ENCODE data around the gene FAM221A.
"Not testable (repeated sequence)": the region's sequence is repeated elsewhere in the genome, so short reads cannot be mapped to it uniquely, and the experiment has no call there.

The FAM221A gene

GRCh38 chr7:23709081-23709750 lies 29.2 kb downstream of the FAM221A start:
- no peak for DNase-seq (ENCODE audit: low read depth)

- DNase-seq (ENCODE audit: low read depth), result no peak
Measured at GRCh38 chr7:23710000-23710399, 30.0 kb downstream of the FAM221A start, which contains the start of gene STK31. STK31 (plus strand) TSS chr7:23710219; CDS start chr7:23710286, 67 bp downstream.

- peak; percentile 64 for DNase-seq (ENCODE audit: low read depth)
Measured at GRCh38 chr7:23712368-23713284, 32.6 kb downstream of the FAM221A start.

GRCh38 chr7:23713285-23714149 lies 33.5 kb downstream of the FAM221A start:
- DNase-seq (ENCODE audit: low read depth), result peak; percentile 82

- no peak for DNase-seq (ENCODE audit: low read depth)
Measured at GRCh38 chr7:23714150-23714464, 34.1 kb downstream of the FAM221A start.

GRCh38 chr7:23714579-23714978 lies 34.6 kb downstream of the FAM221A start:
- DNase-seq (ENCODE audit: low read depth), result no peak

GRCh38 chr7:23715099-23715498 lies 35.1 kb downstream of the FAM221A start:
- DNase-seq (ENCODE audit: low read depth), result no peak

GRCh38 chr7:23717788-23718187 lies 37.8 kb downstream of the FAM221A start:
- DNase-seq (ENCODE audit: low read depth), result no peak

- no peak for DNase-seq (ENCODE audit: low read depth)
Measured at GRCh38 chr7:23721456-23721855, 41.5 kb downstream of the FAM221A start.

- DNase-seq (ENCODE audit: low read depth), result not testable (repeated sequence)
Measured at GRCh38 chr7:23722587-23723216, 42.7 kb downstream of the FAM221A start.

- not testable (repeated sequence) for DNase-seq (ENCODE audit: low read depth)
Measured at GRCh38 chr7:23724113-23724512, 44.1 kb downstream of the FAM221A start.

GRCh38 chr7:23742051-23742450 lies 62.1 kb downstream of the FAM221A start:
- no peak for DNase-seq (ENCODE audit: low read depth)

GRCh38 chr7:23743226-23743625 lies 63.2 kb downstream of the FAM221A start:
- no peak for DNase-seq (ENCODE audit: low read depth)

- no peak for DNase-seq (ENCODE audit: low read depth)
Measured at GRCh38 chr7:23746629-23747028, 66.6 kb downstream of the FAM221A start.

GRCh38 chr7:23751852-23752251 lies 71.9 kb downstream of the FAM221A start:
- no peak for DNase-seq (ENCODE audit: low read depth)
